Natural killer cell (primary cell): ENCODE data around the gene PNKP. TPM values are rescaled to one million over a fixed set of nuclear protein-coding genes. Genes with fewer than 3 reads are reported as not detected.

Experiments
- ATAC-seq, 3 donors: fragments of 150-1000 bp in 2 of 3; fragments of 200-7000 bp in 1 of 3; cut with Tn5 transposase; 1 replicate in 1 of 3; 2 replicates in 2 of 3; pipeline ENCODE4 v1.10.0; 2021; ENCODE audit warnings: mild to moderate bottlenecking in 2 of 3, moderate library complexity in 2 of 3
- DNase-seq, 2 donors: peaks; one replicate each; pipeline versions ENCODE4 v3.0.0 to v3.0.0-alpha.2; 2013 to 2021; ENCODE audit warnings: mixed read lengths in 1 of 2
- H3K27ac ChIP-seq: one replicate; pipeline ENCODE4 v1.5.1; 2013; ENCODE audit warnings: mild to moderate bottlenecking, low read length
- H3K27me3 ChIP-seq: one replicate; pipeline ENCODE4 v1.6.1; 2013; ENCODE audit warnings: low read length; ENCODE audit not compliant: control insufficient read depth, insufficient read depth
- H3K36me3 ChIP-seq: one replicate; pipeline ENCODE4 v1.6.1; 2013; ENCODE audit warnings: low read length; ENCODE audit not compliant: control insufficient read depth, insufficient read depth
- H3K4me1 ChIP-seq: one replicate; pipeline ENCODE4 v1.6.1; 2013; ENCODE audit warnings: low read length; ENCODE audit not compliant: control insufficient read depth, insufficient read depth
- H3K4me3 ChIP-seq: one replicate; pipeline ENCODE4 v1.5.1; 2013; ENCODE audit warnings: low read length
- H3K9me3 ChIP-seq: one replicate; pipeline ENCODE4 v1.6.1; 2013; ENCODE audit warnings: low read length; ENCODE audit not compliant: control insufficient read depth, insufficient read depth
- H3K27ac Mint-ChIP-seq, 2 donors: one replicate each; pipeline ENCODE4 v1.8.0; 2022; ENCODE audit warnings: mild to moderate bottlenecking in 2 of 2, mixed read lengths in 2 of 2, moderate library complexity in 1 of 2
- H3K27me3 Mint-ChIP-seq, 2 donors: one replicate each; pipeline ENCODE4 v1.8.0; 2022; ENCODE audit warnings: low read depth in 2 of 2, mixed read lengths in 2 of 2
- H3K36me3 Mint-ChIP-seq: one replicate; pipeline ENCODE4 v1.8.0; 2022; ENCODE audit warnings: mixed read lengths
- H3K4me1 Mint-ChIP-seq, 2 donors: one replicate each; pipeline ENCODE4 v1.8.0; 2022; ENCODE audit warnings: mixed read lengths in 2 of 2
- H3K4me3 Mint-ChIP-seq: one replicate; pipeline ENCODE4 v1.8.0; 2022; ENCODE audit warnings: mild to moderate bottlenecking, moderate library complexity, mixed read lengths
- H3K9me3 Mint-ChIP-seq, 2 donors: one replicate each; pipeline ENCODE4 v1.8.0; 2022; ENCODE audit warnings: mixed read lengths in 2 of 2
- CTCF ChIP-seq: fragments of 200-600 bp; IDR thresholded peaks from one replicate; pipeline ENCODE4 v1.8.0; 2022; ENCODE audit warnings: antibody characterized with exemption
- WGBS: methylation state at CpG from one replicate; pipeline ENCODE4 v1.1.7; 2013; ENCODE audit warnings: missing lambda C conversion rate; ENCODE audit not compliant: insufficient coverage; 5-methylcytosine and 5-hydroxymethylcytosine counted together
- intact Hi-C: fragments of 100-400 bp; cut with micrococcal nuclease; formaldehyde crosslinking; loops from one replicate; pipeline ENCODE4 v1.14.2; 2022
- total RNA-seq, 4 donors: library from RNA; stranded (reverse); fragments of 120-200 nt in 1 of 4; gene quantifications; one replicate each; pipeline versions ENCODE4 v1.2.3 to v1.2.4, GENCODE V29; 2013 to 2022

Gene PNKP
- total RNA-seq, 3 donors from 2014 or later (not counting 1 experiment from before 2014, with no cell fraction given): 228 to 253 (median 243) TPM

- no peak for TF ChIP-seq CTCF
- DNase-seq (no peak), ATAC-seq (no peak)
- Histone ChIP-seq H3K9me3 (no peaks in the 10 kb centered on the region), H3K4me1 (no peaks in the 10 kb centered on the region), H3K4me3 (no peak overlapping the region), H3K27ac (no peak overlapping the region), H3K27me3 (no peaks in the 10 kb centered on the region), H3K36me3 (peaks cover 57% of the 10 kb centered on the region)
- Mint-ChIP-seq H3K4me1 (peaks cover 5 to 10% of the 10 kb centered on the region in 2 donors), H3K27me3 (no peaks in the 10 kb centered on the region), H3K27ac (no peak overlapping the region), H3K4me3 (no peak overlapping the region), H3K36me3 (no peaks in the 10 kb centered on the region), H3K9me3 (no peaks in the 10 kb centered on the region)
- WGBS: 57% methylated on average over 9 of the region's 9 CpGs
- intact Hi-C loops: no loop called here
Observed at GRCh38 chr19:49832556-49832955, 34.8 kb downstream of the PNKP start.

- no peak for TF ChIP-seq CTCF
- H3K36me3 ChIP-seq: peaks cover 52% of the 10 kb centered on the region
- no peaks in the 10 kb centered on the region for H3K9me3 Mint-ChIP-seq
- H3K4me3 ChIP-seq: no peak overlapping the region
- DNase-seq: no peak
- 94% methylated on average over 8 of the region's 8 CpGs for WGBS
- H3K27ac Mint-ChIP-seq: no peak overlapping the region
- H3K27me3 Mint-ChIP-seq: no peaks in the 10 kb centered on the region
- no peaks in the 10 kb centered on the region for H3K27me3 ChIP-seq
- H3K4me1 Mint-ChIP-seq: peaks cover 6% of the 10 kb centered on the region in 2 donors
- no peak overlapping the region for H3K4me3 Mint-ChIP-seq
- no peaks in the 10 kb centered on the region for H3K36me3 Mint-ChIP-seq
- no peaks in the 10 kb centered on the region for H3K9me3 ChIP-seq
- intact Hi-C loops: no loop called here
- no peak overlapping the region for H3K27ac ChIP-seq
- no peaks in the 10 kb centered on the region for H3K4me1 ChIP-seq
- ATAC-seq: no peak
Observed at GRCh38 chr19:49831592-49831991, 35.8 kb downstream of the PNKP start.

GRCh38 chr19:49830766-49831165 lies 36.6 kb downstream of the PNKP start:
- Mint-ChIP-seq H3K27me3 (no peaks in the 10 kb centered on the region), H3K27ac (no peak overlapping the region), H3K9me3 (no peaks in the 10 kb centered on the region), H3K4me1 (peaks cover 8 to 11% of the 10 kb centered on the region in 2 donors), H3K4me3 (no peak overlapping the region), H3K36me3 (no peaks in the 10 kb centered on the region)
- Histone ChIP-seq H3K27me3 (no peaks in the 10 kb centered on the region), H3K27ac (no peak overlapping the region), H3K4me1 (no peaks in the 10 kb centered on the region), H3K9me3 (no peaks in the 10 kb centered on the region), H3K36me3 (peaks cover 46% of the 10 kb centered on the region), H3K4me3 (no peak overlapping the region)
- DNase-seq: no peak
- intact Hi-C loops: no loop called here
- TF ChIP-seq CTCF: no peak
- no peak for ATAC-seq
- WGBS: 87% methylated on average over 12 of the region's 12 CpGs

- H3K27me3 Mint-ChIP-seq: no peaks in the 10 kb centered on the region
- DNase-seq: no peak
- no peaks in the 10 kb centered on the region for H3K27me3 ChIP-seq
- intact Hi-C loops: no loop called here
- no peaks in the 10 kb centered on the region for H3K4me1 ChIP-seq
- no peaks in the 10 kb centered on the region for H3K9me3 ChIP-seq
- no peak for ATAC-seq
- no peak for TF ChIP-seq CTCF
- no peak overlapping the region for H3K4me3 ChIP-seq
- H3K4me3 Mint-ChIP-seq: no peak overlapping the region
- peaks cover 8 to 11% of the 10 kb centered on the region in 2 donors for H3K4me1 Mint-ChIP-seq
- WGBS: 97% methylated on average over 18 of the region's 18 CpGs
- peaks cover 36% of the 10 kb centered on the region for H3K36me3 ChIP-seq
- no peaks in the 10 kb centered on the region for H3K9me3 Mint-ChIP-seq
- H3K27ac ChIP-seq: no peak overlapping the region
- no peak overlapping the region for H3K27ac Mint-ChIP-seq
- H3K36me3 Mint-ChIP-seq: no peaks in the 10 kb centered on the region
Observed at GRCh38 chr19:49829721-49830120, 37.7 kb downstream of the PNKP start.
